Superior temporal gyrus (tissue), 1 donor: Measurements from ENCODE around the gene MED29.

Experiments
- DNase-seq: peaks from one replicate; pipeline ENCODE4 v3.0.0-alpha.2; 2016; ENCODE audit errors: extremely low spot score

MED29 gene

DNA sequence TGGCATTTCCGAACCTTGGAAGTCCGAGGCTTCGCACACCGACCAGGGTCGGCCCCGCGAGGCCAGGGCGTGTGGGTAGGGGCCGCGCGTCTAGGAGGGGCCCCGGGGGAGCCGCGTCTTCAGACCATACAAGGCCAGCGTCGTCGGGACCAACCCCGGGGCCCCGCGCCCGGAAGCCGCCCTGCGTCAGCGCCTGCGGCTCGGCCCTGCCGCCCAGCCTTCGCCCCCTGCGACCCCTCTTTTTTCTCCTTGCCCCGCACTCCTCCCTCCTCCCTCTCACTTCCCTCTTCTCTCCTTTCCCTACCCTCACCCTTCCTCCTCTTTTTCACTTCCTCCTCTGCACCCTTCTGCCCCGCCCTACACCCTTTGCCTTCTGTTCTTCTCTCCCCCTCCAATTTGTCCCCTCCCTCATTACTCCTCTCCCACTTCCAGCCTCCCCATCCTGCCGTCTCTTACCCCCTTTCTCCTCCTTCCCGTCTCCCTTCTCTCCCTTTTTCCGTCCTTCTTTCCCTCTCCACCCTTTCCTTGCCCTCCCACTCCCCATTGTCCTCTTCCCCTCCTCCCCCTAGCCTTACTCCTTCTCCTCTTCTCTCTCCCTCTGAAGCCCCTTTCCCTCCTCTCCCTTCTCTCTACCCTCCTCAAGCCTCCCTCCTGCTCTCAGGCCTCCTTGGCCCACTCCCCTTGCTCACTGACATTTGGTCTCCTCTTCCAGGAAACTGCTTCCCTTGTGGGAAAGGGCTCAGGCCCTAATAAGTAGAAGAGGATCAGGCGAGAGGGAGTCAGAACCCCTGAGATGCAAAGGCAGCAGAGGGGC is 19.0 kb downstream of the MED29 start:
- DNase-seq = no peak

DNA sequence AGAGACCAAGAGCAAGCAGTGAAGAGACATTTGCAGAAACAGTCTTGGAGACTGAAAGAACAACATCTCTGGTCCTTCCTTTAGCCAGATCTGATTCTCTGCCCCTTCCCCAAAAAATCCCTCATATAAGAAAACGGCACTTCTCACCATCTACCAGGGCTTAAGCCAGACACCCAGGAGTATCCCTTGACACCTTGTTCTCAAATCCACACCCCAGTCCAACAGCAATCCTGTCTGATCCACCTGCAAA is 19.6 kb downstream of the MED29 start:
- DNase-seq = no peak

DNA sequence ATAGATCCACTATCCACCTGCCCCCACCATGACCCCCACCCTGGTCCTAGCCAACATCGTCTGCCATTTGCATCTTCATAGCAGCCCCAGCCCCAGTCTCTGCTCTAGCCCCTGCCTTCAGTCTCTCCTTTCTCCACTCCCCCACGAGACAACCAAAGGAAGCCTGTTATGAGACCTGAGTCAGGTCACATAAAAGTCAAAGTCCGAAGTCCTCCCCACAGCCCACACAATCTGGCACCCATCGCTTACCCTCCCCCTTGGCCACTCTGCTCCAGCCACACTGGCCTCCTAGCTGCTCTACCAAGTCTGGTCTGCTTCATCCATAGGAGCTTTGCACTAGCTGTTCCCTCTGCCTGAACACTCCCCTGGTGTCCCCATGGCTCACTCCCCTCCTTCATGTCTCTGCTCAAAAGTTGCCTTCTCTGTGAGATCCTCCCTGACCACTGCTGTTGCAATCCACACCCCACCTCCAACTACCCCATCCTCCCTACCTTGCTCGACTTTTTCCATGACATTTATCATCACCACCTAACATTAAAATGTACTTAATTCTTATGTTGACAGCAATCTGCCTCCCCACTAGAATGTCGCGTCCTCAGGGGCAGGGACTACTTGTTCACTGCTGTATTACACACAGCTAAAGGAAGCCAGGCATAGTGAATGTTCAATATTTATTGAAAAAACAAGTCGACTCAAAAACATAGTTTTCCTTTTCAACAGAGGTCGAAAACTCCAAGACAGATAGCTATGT is 20.1 kb downstream of the MED29 start:
- no peak for DNase-seq

DNA sequence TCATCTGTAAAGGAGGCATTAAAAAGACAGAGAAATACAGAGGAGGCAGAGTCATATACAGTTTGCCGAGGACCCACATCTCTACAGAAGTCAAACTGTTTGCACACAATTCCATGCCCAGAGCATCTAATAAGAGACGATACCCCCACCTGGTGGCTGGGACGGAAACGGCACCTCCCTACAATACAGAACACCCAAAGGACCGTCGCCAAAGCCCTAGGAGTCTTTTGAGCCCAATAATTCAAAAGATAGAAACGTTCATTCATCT is 20.6 kb downstream of the MED29 start:
- DNase-seq = peak; percentile 95

DNA sequence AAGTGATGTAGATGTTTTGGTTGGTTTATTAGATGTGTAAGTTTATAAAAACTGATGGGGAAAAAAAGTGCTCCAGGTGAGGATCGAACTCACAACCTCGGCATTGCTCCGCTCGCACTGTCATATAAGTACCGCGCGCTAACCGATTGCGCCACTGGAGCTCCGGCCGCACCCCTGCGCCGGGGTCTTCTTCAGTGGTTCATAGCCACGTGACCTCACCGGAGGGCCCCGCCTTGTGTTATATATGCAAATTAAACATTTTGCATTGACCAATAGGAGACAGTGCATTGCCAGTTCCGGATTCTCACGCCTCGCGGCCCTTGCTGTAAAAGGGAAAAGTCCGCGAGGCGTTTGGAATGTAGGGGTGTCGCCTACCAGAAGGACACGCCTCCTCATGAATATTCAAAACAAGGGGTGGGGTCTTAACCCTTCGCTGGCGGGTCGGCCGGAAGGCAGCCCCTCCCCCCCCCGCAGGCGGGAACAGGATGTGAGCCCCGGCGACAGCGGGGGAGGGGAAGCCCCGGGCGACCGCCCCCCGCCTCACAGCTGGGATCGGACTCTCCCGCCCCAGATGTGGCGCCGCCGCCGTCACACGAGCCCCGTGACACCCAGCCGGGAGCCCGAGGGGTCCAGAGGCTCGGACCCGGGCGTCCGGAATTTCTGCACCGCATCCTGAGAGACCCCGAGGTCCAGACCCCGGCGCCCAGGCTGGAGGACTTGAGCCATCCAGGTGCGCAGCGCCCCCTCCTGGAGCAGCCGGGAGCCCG is 21.1 kb downstream of the MED29 start, which contains the start of gene PLEKHG2:
Gene PLEKHG2 (plus strand): TSS at position 570 of the 767 bp plus-strand sequence. CDS start 1,418 bp downstream, outside the sequence.
- peak; percentile 99 for DNase-seq

DNA sequence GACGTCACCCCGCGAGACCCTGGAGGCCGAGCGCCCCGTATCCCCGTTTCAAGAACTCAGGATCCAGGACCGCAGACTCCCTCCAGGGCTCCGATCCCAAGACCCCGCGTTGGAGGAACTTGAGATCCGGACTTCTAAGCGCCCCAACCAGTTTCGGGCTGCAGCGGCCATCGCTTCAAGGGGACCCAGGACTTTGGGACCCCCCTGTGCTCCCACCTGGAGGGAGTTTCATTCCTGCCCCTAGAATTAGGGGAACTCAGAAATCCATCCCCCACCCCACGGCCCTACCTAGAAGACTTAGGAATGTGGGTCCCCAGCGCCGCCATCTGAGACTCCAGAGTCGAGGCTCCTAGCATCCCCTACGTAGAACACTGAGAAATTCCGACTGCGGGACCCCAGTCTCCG is 21.7 kb downstream of the MED29 start:
- DNase-seq = no peak

DNA sequence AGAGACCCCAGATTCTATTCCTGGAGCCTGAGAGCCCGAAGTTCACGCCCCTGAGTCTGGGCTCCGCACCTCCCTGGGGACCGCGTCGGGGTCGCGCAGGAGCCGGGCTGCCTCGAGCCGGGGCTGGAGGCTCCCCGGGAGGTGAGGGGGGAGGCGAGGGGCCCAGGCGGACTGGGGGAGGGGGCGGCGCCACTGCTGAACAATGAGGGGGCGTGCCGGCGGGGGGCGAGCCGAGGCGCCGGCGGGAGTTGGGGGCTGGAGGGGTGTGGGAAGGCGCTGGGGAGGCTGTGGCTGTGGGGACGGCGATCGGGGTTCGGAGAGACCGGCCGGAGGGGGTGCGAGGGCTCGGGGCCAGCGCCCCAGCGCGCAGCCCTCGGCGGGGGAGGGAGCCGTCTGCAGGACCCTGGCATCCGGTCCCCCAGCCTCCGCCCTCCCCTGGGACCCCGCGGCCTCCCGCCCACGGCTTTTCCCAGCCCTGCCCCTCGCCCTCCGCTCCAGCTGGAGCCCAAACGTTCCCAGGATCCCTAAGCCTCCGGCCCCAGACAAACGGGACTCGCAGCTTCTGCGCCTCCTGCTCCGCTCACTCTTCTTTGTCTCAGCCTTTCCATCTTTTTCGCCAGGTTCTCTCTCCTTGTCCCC is 22.2 kb downstream of the MED29 start:
- no peak for DNase-seq

DNA sequence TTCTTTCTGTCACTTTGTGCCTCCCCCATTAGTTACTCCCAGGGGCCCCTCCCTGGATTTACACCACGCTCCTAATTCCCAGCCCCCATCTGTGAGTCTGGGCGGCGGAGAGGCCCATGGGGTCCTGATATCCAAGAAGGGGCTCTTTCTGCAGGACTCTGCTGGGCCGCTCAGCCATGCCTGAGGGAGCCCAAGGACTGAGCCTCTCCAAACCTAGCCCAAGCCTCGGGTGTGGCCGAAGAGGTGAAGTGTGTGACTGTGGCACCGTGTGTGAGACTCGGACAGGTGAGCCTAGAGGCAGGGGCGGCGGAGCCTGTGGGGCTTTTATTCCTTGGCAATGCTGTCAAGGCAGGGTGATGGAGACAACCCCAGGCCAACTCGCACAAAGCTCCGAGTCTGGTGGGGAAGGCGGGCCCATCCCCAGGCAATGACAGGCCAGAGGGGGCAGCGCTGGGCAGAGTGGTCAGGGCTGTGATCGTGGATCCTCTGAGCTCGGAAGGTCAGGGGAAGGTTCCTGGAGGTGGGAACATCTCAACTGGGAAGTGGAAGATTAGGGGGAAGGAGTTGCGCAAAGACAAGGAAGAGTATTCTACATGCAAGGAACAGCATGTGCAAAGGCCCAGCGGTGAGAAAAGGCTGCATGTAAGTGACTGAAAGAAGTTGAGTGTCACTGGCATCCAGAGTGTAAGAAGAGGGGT is 22.9 kb downstream of the MED29 start:
- no peak for DNase-seq

DNA sequence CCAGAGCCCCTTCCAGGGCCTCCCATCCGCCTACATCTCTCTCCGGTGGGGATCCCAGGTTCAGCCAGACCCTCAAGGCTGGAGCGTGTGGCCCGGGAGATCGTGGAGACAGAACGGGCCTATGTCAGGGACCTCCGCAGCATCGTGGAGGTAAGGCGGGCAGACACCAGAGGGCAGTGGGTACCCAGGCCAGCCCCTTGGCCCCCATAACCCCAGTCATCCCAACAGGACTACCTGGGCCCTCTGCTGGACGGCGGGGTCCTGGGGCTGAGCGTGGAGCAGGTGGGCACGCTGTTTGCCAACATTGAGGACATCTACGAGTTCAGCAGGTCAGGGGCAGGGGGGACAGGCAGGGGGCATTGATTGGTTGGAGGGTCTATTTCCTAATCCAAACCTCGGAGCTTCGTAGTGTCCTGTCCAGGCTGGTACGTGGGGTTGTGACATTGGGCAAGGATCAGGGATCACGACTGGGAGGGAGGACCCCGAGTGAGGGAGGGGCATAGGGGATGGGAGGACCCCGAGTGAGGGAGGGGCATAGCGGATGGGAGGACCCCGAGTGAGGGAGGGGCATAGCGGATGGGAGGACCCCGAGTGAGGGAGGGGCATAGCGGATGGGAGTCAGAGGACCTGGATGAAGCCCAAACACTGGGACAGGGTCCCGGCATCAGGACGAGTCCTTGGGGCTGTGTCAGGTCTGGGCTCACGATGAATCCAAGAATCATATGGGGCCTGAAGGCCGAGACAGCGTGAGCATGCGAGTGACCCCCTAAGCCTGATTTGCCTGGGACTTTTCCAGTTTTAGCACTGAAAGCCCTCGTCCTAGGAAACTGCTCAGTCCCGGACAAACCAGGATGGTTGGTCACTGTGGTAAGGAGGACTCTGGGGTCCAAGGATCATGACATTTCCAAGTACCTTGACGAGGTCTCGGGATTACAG is 24.2 kb downstream of the MED29 start:
- no peak for DNase-seq

DNA sequence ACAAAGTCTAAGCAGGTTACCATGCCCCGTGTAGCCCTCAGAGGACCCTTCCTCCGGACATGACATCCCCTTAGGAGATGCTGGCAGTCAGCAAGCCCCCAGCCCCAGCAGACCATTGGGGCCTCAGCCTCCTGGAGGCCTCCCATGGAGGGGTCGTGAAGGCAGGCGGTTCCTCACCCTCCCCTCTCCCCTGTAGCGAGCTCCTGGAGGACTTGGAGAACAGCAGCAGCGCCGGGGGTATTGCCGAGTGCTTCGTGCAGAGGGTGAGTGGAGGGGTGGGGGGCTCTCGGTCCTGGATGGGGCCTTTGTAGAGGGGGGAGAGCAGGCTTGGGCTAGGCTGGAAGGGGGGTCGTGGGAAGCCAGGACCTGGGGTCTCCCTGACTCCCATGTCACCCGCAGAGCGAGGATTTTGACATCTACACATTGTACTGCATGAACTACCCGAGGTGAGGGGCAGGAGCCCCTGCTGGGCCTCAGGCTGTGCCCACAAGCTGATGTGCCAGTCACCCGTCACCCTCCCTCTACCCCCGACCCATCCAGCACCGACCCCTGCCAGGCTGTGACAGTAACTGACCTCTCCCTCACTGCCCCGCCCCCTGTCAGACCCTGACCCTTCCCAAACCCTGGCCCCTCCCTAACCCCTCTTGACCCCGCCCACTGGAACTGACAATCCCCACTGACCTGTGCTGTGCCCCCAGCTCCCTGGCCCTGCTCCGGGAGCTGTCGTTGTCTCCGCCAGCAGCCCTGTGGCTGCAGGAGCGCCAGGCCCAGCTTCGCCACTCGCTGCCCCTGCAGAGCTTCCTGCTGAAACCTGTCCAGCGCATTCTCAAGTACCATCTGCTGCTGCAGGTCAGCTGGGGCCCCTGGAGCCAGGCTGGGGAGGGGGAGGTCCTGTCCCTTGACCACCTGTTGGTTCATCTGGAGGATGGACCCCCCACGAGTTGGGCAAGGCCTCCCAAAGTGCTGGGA is 25.3 kb downstream of the MED29 start:
- no peak for DNase-seq

DNA sequence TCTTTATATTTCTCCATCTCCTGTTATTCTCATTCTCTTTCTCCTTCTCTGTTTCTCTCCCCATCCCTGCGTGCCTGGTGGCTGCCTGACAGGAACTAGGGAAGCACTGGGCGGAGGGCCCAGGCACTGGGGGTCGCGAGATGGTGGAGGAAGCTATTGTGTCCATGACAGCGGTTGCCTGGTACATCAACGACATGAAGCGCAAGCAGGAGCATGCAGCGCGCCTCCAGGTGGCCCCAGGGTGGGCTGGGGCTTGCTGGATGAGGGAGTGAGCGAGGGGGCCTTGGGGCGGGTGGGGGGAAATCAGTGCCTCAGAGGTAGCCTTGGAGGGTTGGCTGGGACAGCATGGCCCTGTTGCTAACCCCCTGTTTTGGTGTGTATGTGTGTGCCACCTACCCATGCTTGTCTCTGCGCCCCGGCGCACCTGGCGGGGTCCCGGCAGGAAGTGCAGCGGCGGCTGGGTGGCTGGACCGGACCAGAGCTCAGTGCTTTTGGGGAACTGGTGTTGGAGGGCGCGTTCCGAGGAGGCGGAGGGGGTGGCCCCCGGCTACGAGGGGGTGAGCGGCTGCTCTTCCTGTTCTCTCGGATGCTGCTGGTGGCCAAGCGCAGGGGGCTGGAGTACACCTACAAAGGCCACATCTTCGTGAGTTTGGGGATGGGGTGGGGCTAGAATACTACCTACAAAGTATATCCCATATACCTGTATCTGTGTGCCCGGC is 26.4 kb downstream of the MED29 start:
- no peak for DNase-seq

DNA sequence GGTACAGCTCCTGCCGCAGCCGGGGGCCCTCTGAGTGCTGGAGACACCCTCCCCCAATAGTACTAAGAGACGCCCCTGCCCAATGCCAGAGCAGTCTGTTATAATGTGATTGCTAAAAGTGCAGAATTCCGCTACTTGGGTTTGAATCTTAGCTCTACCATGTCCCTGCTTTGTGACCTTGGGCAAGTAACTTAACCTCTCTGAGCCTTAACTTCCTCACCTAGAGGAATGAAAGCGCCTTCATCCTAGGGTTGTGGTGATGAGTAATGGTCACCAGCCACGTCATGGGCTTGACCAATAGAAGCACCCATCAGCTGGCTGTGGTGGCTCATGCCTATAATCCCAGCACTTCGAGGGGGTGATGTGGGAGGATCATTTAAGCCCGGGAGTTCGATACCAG is 27.8 kb downstream of the MED29 start:
- DNase-seq = no peak

DNA sequence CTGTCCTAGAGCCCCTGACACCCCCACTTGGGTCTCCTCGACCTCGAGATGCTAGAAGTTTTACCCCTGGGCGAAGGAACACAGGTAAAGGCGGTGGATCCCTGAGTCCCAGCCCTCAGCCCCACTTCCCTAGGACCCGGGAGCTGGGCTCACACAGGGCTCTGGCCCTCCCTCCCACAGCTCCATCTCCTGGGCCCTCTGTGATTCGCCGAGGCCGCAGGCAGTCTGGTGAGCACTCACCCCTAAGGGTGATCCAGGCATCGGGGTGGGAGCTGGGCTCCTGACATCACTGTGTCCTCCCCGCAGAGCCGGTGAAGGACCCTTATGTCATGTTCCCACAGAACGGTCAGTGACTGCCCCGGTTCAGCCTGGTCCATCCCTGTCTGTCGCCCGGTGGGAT is 29.6 kb downstream of the MED29 start:
- no peak for DNase-seq

DNA sequence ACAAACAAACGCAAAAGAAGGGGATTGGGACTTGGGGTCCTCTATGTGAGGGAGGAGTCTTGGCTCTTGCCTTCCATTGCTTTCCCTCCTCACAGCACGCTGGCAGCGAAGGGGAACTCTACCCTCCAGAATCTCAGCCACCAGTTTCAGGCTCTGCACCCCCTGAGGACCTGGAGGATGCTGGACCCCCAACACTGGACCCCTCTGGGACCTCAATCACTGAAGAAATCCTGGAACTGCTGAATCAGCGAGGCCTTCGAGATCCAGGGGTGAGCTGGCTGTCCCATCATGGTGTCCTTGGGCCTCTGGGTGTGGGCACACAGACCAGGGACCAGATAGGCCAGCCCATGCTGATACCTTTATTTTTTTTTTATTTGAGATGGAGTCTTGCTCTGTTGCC is 30.8 kb downstream of the MED29 start:
- no peak for DNase-seq

DNA sequence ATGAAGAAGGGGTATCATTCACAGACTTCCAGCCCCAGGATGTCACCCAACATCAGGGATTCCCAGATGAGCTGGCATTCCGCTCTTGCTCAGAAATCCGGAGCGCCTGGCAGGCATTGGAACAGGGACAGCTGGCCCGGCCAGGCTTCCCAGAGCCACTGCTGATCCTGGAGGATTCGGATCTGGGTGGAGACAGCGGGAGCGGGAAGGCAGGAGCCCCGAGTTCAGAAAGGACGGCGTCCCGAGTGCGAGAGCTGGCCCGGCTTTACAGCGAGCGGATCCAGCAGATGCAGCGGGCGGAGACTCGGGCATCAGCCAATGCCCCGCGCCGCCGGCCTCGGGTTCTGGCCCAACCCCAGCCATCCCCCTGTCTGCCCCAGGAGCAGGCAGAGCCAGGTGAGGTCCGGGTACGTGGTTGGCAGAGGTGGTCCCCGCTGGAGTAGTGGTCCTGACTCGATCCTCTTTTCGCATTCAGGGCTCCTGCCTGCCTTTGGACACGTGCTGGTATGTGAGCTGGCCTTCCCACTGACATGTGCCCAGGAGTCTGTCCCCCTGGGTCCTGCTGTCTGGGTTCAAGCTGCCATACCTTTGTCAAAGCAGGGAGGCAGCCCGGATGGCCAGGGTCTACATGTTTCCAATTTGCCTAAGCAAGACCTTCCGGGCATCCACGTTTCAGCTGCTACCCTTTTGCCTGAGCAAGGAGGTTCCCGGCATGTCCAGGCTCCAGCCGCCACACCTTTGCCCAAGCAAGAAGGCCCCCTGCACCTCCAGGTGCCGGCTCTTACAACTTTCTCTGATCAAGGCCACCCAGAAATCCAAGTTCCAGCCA is 32.3 kb downstream of the MED29 start:
- DNase-seq = no peak

DNA sequence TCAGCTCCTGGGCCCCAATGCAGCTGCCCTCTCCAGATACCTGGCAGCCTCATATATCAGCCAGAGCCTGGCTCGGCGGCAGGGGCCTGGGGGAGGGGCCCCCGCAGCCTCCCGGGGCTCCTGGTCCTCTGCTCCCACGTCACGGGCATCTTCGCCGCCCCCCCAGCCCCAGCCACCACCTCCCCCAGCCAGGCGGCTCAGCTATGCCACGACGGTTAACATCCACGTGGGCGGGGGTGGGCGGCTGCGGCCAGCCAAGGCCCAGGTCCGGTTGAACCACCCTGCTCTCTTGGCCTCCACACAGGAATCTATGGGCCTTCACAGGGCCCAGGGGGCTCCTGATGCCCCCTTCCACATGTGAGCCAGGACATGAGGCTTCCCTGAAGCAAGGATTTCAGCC is 33.8 kb downstream of the MED29 start:
- no peak for DNase-seq

DNA sequence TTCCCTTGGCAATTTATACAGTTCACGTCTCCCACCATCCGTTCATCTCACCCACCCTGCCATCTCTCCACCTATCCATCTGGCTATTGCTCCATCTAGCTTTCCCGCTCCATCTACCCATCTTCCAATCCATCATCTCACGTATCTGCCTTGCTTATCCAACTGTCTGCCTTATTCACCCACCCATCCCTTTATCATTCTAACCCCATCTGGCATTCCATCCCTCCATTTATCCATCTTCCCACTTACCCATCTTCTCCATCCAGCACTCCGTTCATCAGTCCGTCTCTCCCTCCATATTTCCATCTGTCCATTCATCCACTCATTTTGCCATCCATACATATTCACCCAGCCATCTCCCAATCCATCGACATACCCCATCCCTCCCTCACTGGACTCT is 34.6 kb downstream of the MED29 start:
- no peak for DNase-seq

DNA sequence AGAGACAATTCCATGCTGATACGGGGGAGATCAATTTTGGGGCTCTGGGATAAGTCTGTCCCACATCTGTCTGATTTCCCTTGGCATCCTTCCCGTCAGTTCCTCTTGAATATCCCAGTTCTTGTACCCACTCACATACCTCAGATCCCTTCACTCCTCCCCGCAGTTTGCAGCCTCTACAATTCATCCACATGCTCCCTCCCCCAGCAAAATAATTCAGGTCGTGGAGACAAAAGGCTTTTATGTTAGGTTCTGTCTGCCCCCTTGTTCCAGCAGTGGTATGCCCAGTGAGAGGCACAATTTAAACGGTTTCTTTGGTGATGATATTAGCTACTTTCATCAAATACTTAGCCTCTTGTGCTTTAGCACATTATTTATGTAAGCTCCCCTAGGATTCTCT is 35.0 kb downstream of the MED29 start:
- no peak for DNase-seq
